ENCODE data around the gene SERPINB6. TPM values are rescaled to one million over a fixed set of nuclear protein-coding genes. Genes with fewer than 3 reads are reported as not detected.
"Not testable (repeated sequence)": the region's sequence is repeated elsewhere in the genome, so short reads cannot be mapped to it uniquely, and the experiment has no call there.

Gene SERPINB6
- total RNA-seq, 1 donor from 2014 or later = 56.1 TPM

DNA sequence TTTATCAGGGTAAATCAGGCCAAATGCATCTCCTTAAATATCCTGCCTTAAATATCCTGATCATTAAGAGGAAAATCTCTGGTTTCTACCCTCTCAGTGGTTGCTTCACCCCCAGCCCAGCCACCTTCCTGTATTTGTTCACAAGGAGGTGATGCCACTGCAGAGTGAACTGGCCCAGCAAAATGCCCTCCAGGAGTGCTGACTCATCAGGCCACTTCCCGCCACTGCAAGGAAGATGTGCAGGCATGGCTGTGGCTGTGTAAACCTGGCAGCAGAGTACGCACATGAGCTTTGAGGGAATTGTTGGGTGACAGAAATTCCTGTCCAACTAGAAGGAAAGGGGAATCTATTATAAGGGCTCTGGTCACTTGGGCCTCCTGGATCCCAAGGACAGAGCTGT lies 42.1 kb upstream of the SERPINB6 start:
- H3K4me1 Mint-ChIP-seq = no peaks in the 10 kb centered on the region
- H3K27me3 Mint-ChIP-seq = no peaks in the 10 kb centered on the region
- peaks cover 56% of the 10 kb centered on the region for H3K36me3 Mint-ChIP-seq (ENCODE audit: low read depth)
- ATAC-seq (ENCODE audit: low read depth) (no peak), DNase-seq (no peak)
- ChIA-PET POLR2A (interaction anchor here (1.5 kb wide), 1 partner anchor 10 kb away, joined by 3 read pairs; no protein-coding TSS in a partner anchor), CTCF (no interaction called here)
- TF ChIP-seq, protein P1, sequence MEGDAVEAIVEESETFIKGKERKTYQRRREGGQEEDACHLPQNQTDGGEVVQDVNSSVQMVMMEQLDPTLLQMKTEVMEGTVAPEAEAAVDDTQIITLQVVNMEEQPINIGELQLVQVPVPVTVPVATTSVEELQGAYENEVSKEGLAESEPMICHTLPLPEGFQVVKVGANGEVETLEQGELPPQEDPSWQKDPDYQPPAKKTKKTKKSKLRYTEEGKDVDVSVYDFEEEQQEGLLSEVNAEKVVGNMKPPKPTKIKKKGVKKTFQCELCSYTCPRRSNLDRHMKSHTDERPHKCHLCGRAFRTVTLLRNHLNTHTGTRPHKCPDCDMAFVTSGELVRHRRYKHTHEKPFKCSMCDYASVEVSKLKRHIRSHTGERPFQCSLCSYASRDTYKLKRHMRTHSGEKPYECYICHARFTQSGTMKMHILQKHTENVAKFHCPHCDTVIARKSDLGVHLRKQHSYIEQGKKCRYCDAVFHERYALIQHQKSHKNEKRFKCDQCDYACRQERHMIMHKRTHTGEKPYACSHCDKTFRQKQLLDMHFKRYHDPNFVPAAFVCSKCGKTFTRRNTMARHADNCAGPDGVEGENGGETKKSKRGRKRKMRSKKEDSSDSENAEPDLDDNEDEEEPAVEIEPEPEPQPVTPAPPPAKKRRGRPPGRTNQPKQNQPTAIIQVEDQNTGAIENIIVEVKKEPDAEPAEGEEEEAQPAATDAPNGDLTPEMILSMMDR (IDR thresholded peaks at IDR 0.05) = no peak
- intact Hi-C loops (cut with micrococcal nuclease) = no loop called here
- no peak overlapping the region for H3K4me3 Mint-ChIP-seq
- H3K9me3 Mint-ChIP-seq = peaks cover 24% of the 10 kb centered on the region
- no peak overlapping the region for H3K27ac Mint-ChIP-seq

DNA sequence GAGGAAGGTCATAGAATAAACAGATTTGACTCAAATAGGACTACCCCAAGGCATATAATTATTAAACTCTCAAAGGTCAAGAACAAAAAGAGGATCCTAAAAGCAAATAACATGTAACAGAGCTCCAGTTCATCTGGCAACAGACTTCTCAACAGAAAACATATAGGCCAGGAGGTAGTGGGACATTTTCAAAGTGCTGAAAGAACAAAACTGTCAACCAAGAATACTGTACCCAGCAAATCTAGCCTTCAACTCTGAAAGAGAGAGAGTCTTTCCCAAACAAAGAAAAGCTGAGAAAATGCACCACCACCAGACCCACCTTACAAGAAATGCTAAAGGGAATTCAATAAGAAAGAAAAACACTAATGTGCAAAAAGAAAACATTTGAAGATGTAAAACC lies 40.2 kb upstream of the SERPINB6 start:
- H3K36me3 Mint-ChIP-seq (ENCODE audit: low read depth) = peaks cover 61% of the 10 kb centered on the region
- POLR2A ChIA-PET = no interaction called here

DNA sequence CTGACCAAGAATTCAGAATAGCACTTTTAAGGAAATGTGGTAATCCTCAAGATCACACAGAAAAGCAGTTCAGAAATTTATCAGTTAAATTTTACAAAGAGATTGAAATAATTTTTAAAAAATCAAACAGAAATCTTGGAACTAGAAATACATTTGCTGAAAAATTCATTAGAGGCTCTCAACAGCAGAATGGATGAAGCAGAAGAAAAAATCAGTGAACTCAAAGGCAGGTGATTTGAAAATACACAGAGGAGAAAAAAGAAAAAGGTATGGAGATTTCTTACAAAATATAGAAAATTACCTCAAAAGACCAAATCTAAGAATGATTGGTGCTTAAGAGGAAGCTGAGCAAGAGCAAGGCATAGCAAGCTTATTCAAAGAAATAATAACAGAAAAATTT lies 39.8 kb upstream of the SERPINB6 start:
- Mint-ChIP-seq H3K4me3 (no peak overlapping the region), H3K27me3 (no peaks in the 10 kb centered on the region), H3K4me1 (no peaks in the 10 kb centered on the region), H3K27ac (no peak overlapping the region), H3K36me3 (ENCODE audit: low read depth) (peaks cover 65% of the 10 kb centered on the region), H3K9me3 (peaks cover 24% of the 10 kb centered on the region)
- ChIA-PET POLR2A (no interaction called here), CTCF (no interaction called here)
- TF ChIP-seq, protein P1 (IDR thresholded peaks at IDR 0.05) = no peak
- no peak for ATAC-seq (ENCODE audit: low read depth)
- DNase-seq = no peak
- intact Hi-C loops (cut with micrococcal nuclease) = no loop called here

More for the DNA sequence above, 40.2 kb upstream of the SERPINB6 start:
- TF ChIP-seq, protein P1 (IDR thresholded peaks at IDR 0.05) = no peak
- intact Hi-C loops (cut with micrococcal nuclease) = no loop called here
- Mint-ChIP-seq H3K9me3 (peaks cover 24% of the 10 kb centered on the region), H3K27me3 (no peaks in the 10 kb centered on the region), H3K27ac (no peak overlapping the region), H3K4me3 (no peak overlapping the region), H3K4me1 (no peaks in the 10 kb centered on the region)
- CTCF ChIA-PET = no interaction called here
- no peak for ATAC-seq (ENCODE audit: low read depth)
- DNase-seq = no peak

DNA sequence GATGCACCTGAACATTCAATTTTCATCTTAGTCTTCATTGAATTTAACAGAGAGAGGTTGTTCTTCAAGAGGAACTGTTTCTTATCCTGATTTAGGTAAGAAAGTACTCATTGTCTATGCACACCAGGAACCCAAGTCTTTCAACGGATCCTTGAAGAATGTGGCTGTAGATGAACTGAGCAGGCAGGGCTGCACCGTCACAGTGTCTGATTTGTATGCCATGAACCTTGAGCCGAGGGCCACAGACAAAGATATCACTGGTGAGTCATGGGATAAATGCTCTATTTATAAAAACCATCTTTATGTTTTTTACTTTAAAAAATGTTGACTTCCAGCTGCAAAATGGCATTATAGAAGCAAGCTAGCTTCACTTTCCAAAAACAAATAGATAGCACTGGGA lies 38.6 kb upstream of the SERPINB6 start:
- intact Hi-C loops (cut with micrococcal nuclease) = no loop called here
- Mint-ChIP-seq H3K4me1 (no peaks in the 10 kb centered on the region), H3K36me3 (ENCODE audit: low read depth) (peaks cover 62% of the 10 kb centered on the region), H3K27ac (no peak overlapping the region), H3K9me3 (peaks cover 24% of the 10 kb centered on the region), H3K4me3 (no peak overlapping the region), H3K27me3 (no peaks in the 10 kb centered on the region)
- TF ChIP-seq, protein P1 (IDR thresholded peaks at IDR 0.05) = no peak
- ATAC-seq (ENCODE audit: low read depth) = no peak
- no peak for DNase-seq
- ChIA-PET POLR2A (interaction anchor here (1.6 kb wide), 1 partner anchor 16 kb away, joined by 7 read pairs; no protein-coding TSS in a partner anchor), CTCF (no interaction called here)

DNA sequence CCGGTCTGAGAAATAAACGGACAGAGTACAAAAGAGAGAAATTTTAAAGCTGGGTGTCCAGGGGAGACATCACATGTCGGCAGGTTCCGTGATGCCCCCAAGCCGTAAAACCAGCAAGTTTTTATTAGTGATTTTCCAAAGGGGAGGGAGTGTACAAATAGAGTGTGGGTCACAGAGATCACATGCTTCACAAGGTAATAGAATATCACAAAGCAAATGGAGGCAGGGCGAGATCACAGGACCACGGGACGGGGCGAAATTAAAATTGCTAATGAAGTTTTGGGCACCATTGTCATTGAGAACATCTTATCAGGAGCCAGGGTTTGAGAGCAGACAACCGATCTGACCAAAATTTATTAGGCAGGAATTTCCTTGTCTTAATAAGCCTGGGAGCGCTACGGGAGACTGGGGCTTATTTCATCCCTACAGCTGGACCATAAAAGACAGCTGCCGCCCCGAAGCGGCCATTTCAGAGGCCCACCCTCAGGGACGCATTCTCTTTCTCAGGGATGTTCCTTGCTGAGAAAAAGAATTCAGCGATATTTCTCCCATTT lies 37.4 kb upstream of the SERPINB6 start:
- H3K4me1 Mint-ChIP-seq; intact Hi-C loops (cut with micrococcal nuclease); H3K27ac Mint-ChIP-seq; DNase-seq; H3K4me3 Mint-ChIP-seq; CTCF ChIA-PET; ATAC-seq (ENCODE audit: low read depth); H3K27me3 Mint-ChIP-seq: not testable (repeated sequence)
- peaks cover 24% of the 10 kb centered on the region for H3K9me3 Mint-ChIP-seq
- POLR2A ChIA-PET = interaction anchor here (0.7 to 1.5 kb wide), 2 partner anchors 15 to 18 kb away, joined by 4 read pairs; no protein-coding TSS in a partner anchor
- peaks cover 63% of the 10 kb centered on the region for H3K36me3 Mint-ChIP-seq (ENCODE audit: low read depth)

DNA sequence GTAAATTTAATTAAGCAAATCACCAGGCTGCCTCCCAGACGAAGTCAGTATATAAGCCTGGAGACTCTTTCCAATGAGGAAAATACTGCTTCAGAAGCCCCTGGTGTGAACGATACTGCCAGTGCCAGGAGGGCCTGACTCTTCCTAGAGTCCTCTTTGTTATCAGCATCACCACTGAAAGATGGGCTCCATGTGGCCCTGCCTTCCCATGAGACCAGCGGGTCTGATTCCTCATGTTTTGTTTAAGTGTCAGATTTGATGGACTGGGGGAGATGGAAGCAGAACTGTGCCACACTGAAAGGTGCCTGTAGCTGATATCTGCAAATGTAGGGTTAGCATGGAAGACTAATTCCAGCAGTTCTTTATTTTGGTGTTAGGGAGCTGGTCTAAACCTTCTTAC lies 36.2 kb upstream of the SERPINB6 start:
- DNase-seq (no peak), ATAC-seq (ENCODE audit: low read depth) (no peak)
- Mint-ChIP-seq H3K27me3 (no peaks in the 10 kb centered on the region), H3K9me3 (peaks cover 21% of the 10 kb centered on the region), H3K36me3 (ENCODE audit: low read depth) (peaks cover 59% of the 10 kb centered on the region), H3K4me3 (no peak overlapping the region), H3K27ac (no peak overlapping the region), H3K4me1 (no peaks in the 10 kb centered on the region)
- POLR2A ChIA-PET = interaction anchor here (0.7 to 1.5 kb wide), 2 partner anchors 19 to 47 kb away, joined by 4 read pairs; no protein-coding TSS in a partner anchor
- CTCF ChIA-PET = no interaction called here
- intact Hi-C loops (cut with micrococcal nuclease) = no loop called here
- TF ChIP-seq, protein P1 (IDR thresholded peaks at IDR 0.05) = no peak
